GM21786 (cell line): Measurements from ENCODE around the gene NEUROD2.
A peak's percentile ranks its signal among the peaks of the same experiment; 100 is the strongest.

Source experiments
- ATAC-seq: cut with Tn5 transposase; IDR thresholded peaks from one replicate; pipeline ENCODE4 v1.9.1; 2021; ENCODE audit not compliant: unreplicated experiment

NEUROD2 gene

GRCh38 chr17:39607851-39608130 lies at the start of gene NEUROD2:
Gene NEUROD2, minus strand, starts transcription at chr17:39607920. Its CDS starts 1,321 bp downstream, at chr17:39606599.
- ATAC-seq, result no peak

GRCh38 chr17:39655105-39655504 lies 47.4 kb upstream of the NEUROD2 start:
- ATAC-seq, result no peak

GRCh38 chr17:39653662-39654331 lies 46.1 kb upstream of the NEUROD2 start:
- no peak for ATAC-seq

- ATAC-seq, result no peak
These were observed 45.6 kb upstream of the NEUROD2 start for GRCh38 chr17:39653316-39653661.

- no peak for ATAC-seq
These were observed 45.0 kb upstream of the NEUROD2 start for GRCh38 chr17:39652587-39653315.

GRCh38 chr17:39651923-39652586 lies 44.3 kb upstream of the NEUROD2 start:
- ATAC-seq, result no peak

GRCh38 chr17:39650121-39650579 lies 42.4 kb upstream of the NEUROD2 start:
- ATAC-seq, result no peak

- ATAC-seq, result no peak
These were observed 41.1 kb upstream of the NEUROD2 start for GRCh38 chr17:39648616-39649366.

- ATAC-seq, result no peak
These were observed 39.5 kb upstream of the NEUROD2 start for GRCh38 chr17:39647256-39647655.

- ATAC-seq, result no peak
These were observed 35.6 kb upstream of the NEUROD2 start for GRCh38 chr17:39643271-39643670.

GRCh38 chr17:39642291-39643074 lies 34.8 kb upstream of the NEUROD2 start:
- no peak for ATAC-seq

GRCh38 chr17:39641883-39642282 lies 34.2 kb upstream of the NEUROD2 start:
- ATAC-seq, result no peak

GRCh38 chr17:39641097-39641496 lies 33.4 kb upstream of the NEUROD2 start:
- ATAC-seq, result no peak

- no peak for ATAC-seq
These were observed 32.9 kb upstream of the NEUROD2 start for GRCh38 chr17:39640591-39641031.

GRCh38 chr17:39639566-39640458 lies 32.1 kb upstream of the NEUROD2 start:
- ATAC-seq, result no peak

GRCh38 chr17:39639043-39639442 lies 31.3 kb upstream of the NEUROD2 start:
- no peak for ATAC-seq

GRCh38 chr17:39638317-39638716 lies 30.6 kb upstream of the NEUROD2 start:
- no peak for ATAC-seq

- peak; percentile 71 for ATAC-seq
These were observed 29.4 kb upstream of the NEUROD2 start, which contains the start of gene STARD3 for GRCh38 chr17:39636927-39637736. Gene STARD3, plus strand, starts transcription at chr17:39637144. Its CDS starts 16,388 bp downstream, at chr17:39653532.

GRCh38 chr17:39636587-39636926 lies 28.8 kb upstream of the NEUROD2 start:
- ATAC-seq, result peak; percentile 12
